Left ventricle myocardium inferior (tissue), 1 donor: ENCODE measurements around the gene EEF1B2. TPM values are rescaled to one million over a fixed set of nuclear protein-coding genes. Genes with fewer than 3 reads are reported as not detected.

Experiments
- DNase-seq: peaks from one replicate; pipeline ENCODE4 v3.0.0-alpha.2; 2020
- H3K27ac ChIP-seq: fragments of 200-600 bp; replicated peaks from 2 replicates; pipeline ENCODE4 v1.8.0; 2021
- H3K27me3 ChIP-seq: fragments of 200-600 bp; 2 replicates; pipeline ENCODE4 v1.8.0; 2021; ENCODE audit warnings: low read depth
- H3K36me3 ChIP-seq: fragments of 200-600 bp; 2 replicates; pipeline ENCODE4 v1.8.0; 2021
- H3K4me1 ChIP-seq: fragments of 200-600 bp; 2 replicates; pipeline ENCODE4 v1.8.0; 2021
- H3K4me3 ChIP-seq: fragments of 200-600 bp; 2 replicates; pipeline ENCODE4 v1.8.0; 2021; ENCODE audit warnings: mild to moderate bottlenecking, moderate library complexity
- H3K9me3 ChIP-seq: fragments of 200-600 bp; replicated peaks from 2 replicates; pipeline ENCODE4 v1.8.0; 2021
- CTCF ChIP-seq: fragments of 200-600 bp; IDR thresholded peaks from 2 replicates; pipeline ENCODE4 v1.8.0; 2021; ENCODE audit warnings: antibody characterized with exemption, mild to moderate bottlenecking, borderline replicate concordance
- intact Hi-C: fragments of 100-400 bp; cut with micrococcal nuclease; formaldehyde crosslinking; loops from one replicate; pipeline ENCODE4 v1.11.0; 2022
- total RNA-seq: library from RNA; stranded (reverse); fragmentation: NEBNext Ultra II Directional; extraction: Animal tissue kit (Norgen Biotek cat#: 25700); gene quantifications from one replicate; pipeline ENCODE4 v1.2.1, GENCODE V29; 2021
- donor health status: DM: no; HTN: yes; CAD: no; lungs with severe emphysema.

Gene EEF1B2
- total RNA-seq, 1 donor from 2014 or later = 229 TPM

GRCh38 chr2:206125901-206126300 is 33.8 kb upstream of the EEF1B2 start:
- TF ChIP-seq CTCF = no peak
- Histone ChIP-seq H3K27ac (no peak overlapping the region), H3K4me3 (no peak overlapping the region), H3K27me3 (no peaks in the 10 kb centered on the region), H3K4me1 (no peaks in the 10 kb centered on the region), H3K9me3 (peaks cover 5% of the 10 kb centered on the region), H3K36me3 (peaks cover 100% of the 10 kb centered on the region)
- intact Hi-C loops = no loop called here
- no peak for DNase-seq

GRCh38 chr2:206127656-206128055 is 32.0 kb upstream of the EEF1B2 start:
- intact Hi-C loops = no loop called here
- TF ChIP-seq CTCF = no peak
- Histone ChIP-seq H3K27me3 (no peaks in the 10 kb centered on the region), H3K36me3 (peaks cover 100% of the 10 kb centered on the region), H3K27ac (no peak overlapping the region), H3K9me3 (no peaks in the 10 kb centered on the region), H3K4me1 (no peaks in the 10 kb centered on the region), H3K4me3 (no peak overlapping the region)
- no peak for DNase-seq

DNA sequence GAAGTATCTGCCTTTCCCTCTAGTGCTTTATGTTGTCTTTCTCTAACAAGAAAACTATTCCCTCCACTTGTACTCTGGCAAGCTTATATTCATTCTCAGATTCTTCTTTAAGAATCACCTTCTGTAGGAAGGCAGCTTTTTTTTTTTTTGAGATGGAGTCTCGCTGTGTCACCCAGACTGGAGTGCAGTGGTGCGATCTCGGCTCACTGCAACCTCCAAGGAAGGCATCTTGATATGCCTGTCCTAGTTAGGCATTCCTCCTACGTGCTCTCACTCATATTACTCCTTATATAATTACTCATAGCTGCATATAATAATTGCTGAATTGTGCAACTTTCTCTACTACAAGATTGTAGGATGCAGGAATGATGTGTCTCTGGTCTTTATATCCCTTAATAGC is 16.2 kb upstream of the EEF1B2 start:
- Histone ChIP-seq H3K9me3 (no peaks in the 10 kb centered on the region), H3K27ac (no peak overlapping the region), H3K4me3 (no peak overlapping the region), H3K36me3 (peaks cover 100% of the 10 kb centered on the region), H3K4me1 (no peaks in the 10 kb centered on the region), H3K27me3 (no peaks in the 10 kb centered on the region)
- intact Hi-C loops = no loop called here
- TF ChIP-seq CTCF = no peak
- DNase-seq = no peak

DNA sequence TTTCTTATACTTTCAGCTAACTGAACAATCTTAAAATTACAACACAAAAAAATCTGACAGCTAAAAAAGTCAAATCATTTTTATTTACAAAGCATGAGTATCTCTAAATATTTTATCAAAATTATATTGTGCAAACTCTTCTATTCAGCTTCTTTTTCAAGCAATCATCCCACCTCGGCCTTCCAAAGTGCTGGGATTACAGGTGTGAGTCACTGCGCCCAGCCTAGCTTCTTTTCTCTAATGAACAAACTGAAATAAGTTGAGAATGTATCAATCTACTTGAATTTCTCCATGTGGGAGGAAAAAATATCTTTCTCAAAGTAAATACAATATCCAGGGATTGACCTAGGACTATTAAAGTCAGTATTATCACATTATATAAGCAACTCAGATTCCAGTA is 15.3 kb upstream of the EEF1B2 start:
- Histone ChIP-seq H3K27me3 (no peaks in the 10 kb centered on the region), H3K27ac (no peak overlapping the region), H3K9me3 (no peaks in the 10 kb centered on the region), H3K36me3 (peaks cover 100% of the 10 kb centered on the region), H3K4me1 (no peaks in the 10 kb centered on the region), H3K4me3 (no peak overlapping the region)
- TF ChIP-seq CTCF = no peak
- intact Hi-C loops = no loop called here
- no peak for DNase-seq

GRCh38 chr2:206145665-206146064 is 14.0 kb upstream of the EEF1B2 start:
- Histone ChIP-seq H3K36me3 (peaks cover 100% of the 10 kb centered on the region), H3K4me1 (no peaks in the 10 kb centered on the region), H3K4me3 (no peak overlapping the region), H3K27ac (no peak overlapping the region), H3K9me3 (no peaks in the 10 kb centered on the region), H3K27me3 (no peaks in the 10 kb centered on the region)
- DNase-seq = no peak
- no peak for TF ChIP-seq CTCF
- intact Hi-C loops = no loop called here

- intact Hi-C loops = no loop called here
- no peak for TF ChIP-seq CTCF
Observed at GRCh38 chr2:206149330-206149729, 10.4 kb upstream of the EEF1B2 start.

More at GRCh38 chr2:206149330-206149729, 10.4 kb upstream of the EEF1B2 start:
- no peaks in the 10 kb centered on the region for H3K27me3 ChIP-seq
- H3K4me1 ChIP-seq = peaks cover 13% of the 10 kb centered on the region
- peaks cover 81% of the 10 kb centered on the region for H3K36me3 ChIP-seq
- H3K27ac ChIP-seq = no peak overlapping the region
- no peak overlapping the region for H3K4me3 ChIP-seq
- no peaks in the 10 kb centered on the region for H3K9me3 ChIP-seq
- DNase-seq = no peak
